ENCODE data around the gene CEP44. TPM values are rescaled to one million over a fixed set of nuclear protein-coding genes. Genes with fewer than 3 reads are reported as not detected.

The CEP44 gene
- total and polyA plus RNA-seq, 4 donors, result 2.2 to 18.7 (median 6.1) TPM

DNA sequence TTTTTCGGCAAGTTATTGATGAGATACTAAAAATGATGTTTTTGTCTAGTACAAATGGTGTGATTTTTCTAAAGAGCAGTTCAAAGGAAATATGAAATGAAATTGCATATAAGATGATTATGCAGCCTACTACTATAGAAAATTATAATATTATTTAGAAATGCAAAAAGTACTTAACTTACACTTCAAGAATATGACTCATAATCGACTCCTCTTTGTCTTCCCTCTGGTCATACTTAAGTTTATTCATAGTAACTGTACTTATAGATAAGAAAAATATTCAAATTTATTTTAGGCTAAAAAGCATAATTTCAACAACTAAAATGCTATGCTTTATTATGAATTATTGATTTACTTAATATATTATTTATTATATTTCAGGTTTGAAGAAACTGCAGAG, 33.2 kb downstream of the CEP44 start:
- Histone ChIP-seq H3K36me3 (ENCODE audit: control insufficient read depth in 4 of 4, insufficient read depth in 3 of 4, low read depth in 1 of 4, low read length in 3 of 4) (peaks cover 2 to 6% (median 4%) of the 10 kb centered on the region in 4 donors), H3K27ac (ENCODE audit: low read depth in 1 of 2, low read length in 2 of 2) (no peak overlapping the region), H3K27me3 (ENCODE audit: control insufficient read depth in 4 of 4, insufficient read depth in 4 of 4, low read length in 3 of 4) (no peaks in the 10 kb centered on the region), H3K4me3 (ENCODE audit: low read depth in 1 of 3, low read length in 3 of 3) (no peak overlapping the region), H3K9me3 (ENCODE audit: control insufficient read depth in 4 of 4, low read length in 3 of 4) (no peaks in the 10 kb centered on the region), H3K4me1 (ENCODE audit: control insufficient read depth in 4 of 4, insufficient read depth in 4 of 4, low read length in 3 of 4) (no peaks in the 10 kb centered on the region), H3K9ac (ENCODE audit: low read depth in 1 of 2, low read length in 2 of 2) (no peak overlapping the region)
- WGBS, result 50% methylated on average over 2 of the region's 2 CpGs
- no peak for DNase-seq (ENCODE audit: low spot score)
- TF ChIP-seq, protein P1, sequence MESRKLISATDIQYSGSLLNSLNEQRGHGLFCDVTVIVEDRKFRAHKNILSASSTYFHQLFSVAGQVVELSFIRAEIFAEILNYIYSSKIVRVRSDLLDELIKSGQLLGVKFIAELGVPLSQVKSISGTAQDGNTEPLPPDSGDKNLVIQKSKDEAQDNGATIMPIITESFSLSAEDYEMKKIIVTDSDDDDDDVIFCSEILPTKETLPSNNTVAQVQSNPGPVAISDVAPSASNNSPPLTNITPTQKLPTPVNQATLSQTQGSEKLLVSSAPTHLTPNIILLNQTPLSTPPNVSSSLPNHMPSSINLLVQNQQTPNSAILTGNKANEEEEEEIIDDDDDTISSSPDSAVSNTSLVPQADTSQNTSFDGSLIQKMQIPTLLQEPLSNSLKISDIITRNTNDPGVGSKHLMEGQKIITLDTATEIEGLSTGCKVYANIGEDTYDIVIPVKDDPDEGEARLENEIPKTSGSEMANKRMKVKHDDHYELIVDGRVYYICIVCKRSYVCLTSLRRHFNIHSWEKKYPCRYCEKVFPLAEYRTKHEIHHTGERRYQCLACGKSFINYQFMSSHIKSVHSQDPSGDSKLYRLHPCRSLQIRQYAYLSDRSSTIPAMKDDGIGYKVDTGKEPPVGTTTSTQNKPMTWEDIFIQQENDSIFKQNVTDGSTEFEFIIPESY (IDR thresholded peaks at IDR 0.05), result no peak
- no peak for TF ChIP-seq FOXA2 (IDR thresholded peaks at IDR 0.05)
- no peak for TF ChIP-seq FOXA1 (IDR thresholded peaks at IDR 0.05)
- TF ChIP-seq JUND (IDR thresholded peaks at IDR 0.05), result no peak
- no peak for TF ChIP-seq HNF4A (conservative IDR thresholded peaks at IDR 0.05)
- no peak for TF ChIP-seq EGR1 (IDR thresholded peaks at IDR 0.05; ENCODE audit: low read depth in 2 of 2)
- no peak for TF ChIP-seq HNF4G (IDR thresholded peaks at IDR 0.05)
- TF ChIP-seq SP1 (IDR thresholded peaks at IDR 0.05), result no peak
- TF ChIP-seq RAD21 (IDR thresholded peaks at IDR 0.05), result no peak
- TF ChIP-seq NR2F2 (IDR thresholded peaks at IDR 0.05), result no peak
- TF ChIP-seq RXRA (IDR thresholded peaks at IDR 0.05), result no peak
- no peak for TF ChIP-seq GABPA (IDR thresholded peaks at IDR 0.05 in 1 of 2, conservative IDR thresholded peaks at IDR 0.05 in 1 of 2)
- TF ChIP-seq, protein P2, sequence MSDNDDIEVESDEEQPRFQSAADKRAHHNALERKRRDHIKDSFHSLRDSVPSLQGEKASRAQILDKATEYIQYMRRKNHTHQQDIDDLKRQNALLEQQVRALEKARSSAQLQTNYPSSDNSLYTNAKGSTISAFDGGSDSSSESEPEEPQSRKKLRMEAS (IDR thresholded peaks at IDR 0.05), result no peak
- TF ChIP-seq, protein P3, sequence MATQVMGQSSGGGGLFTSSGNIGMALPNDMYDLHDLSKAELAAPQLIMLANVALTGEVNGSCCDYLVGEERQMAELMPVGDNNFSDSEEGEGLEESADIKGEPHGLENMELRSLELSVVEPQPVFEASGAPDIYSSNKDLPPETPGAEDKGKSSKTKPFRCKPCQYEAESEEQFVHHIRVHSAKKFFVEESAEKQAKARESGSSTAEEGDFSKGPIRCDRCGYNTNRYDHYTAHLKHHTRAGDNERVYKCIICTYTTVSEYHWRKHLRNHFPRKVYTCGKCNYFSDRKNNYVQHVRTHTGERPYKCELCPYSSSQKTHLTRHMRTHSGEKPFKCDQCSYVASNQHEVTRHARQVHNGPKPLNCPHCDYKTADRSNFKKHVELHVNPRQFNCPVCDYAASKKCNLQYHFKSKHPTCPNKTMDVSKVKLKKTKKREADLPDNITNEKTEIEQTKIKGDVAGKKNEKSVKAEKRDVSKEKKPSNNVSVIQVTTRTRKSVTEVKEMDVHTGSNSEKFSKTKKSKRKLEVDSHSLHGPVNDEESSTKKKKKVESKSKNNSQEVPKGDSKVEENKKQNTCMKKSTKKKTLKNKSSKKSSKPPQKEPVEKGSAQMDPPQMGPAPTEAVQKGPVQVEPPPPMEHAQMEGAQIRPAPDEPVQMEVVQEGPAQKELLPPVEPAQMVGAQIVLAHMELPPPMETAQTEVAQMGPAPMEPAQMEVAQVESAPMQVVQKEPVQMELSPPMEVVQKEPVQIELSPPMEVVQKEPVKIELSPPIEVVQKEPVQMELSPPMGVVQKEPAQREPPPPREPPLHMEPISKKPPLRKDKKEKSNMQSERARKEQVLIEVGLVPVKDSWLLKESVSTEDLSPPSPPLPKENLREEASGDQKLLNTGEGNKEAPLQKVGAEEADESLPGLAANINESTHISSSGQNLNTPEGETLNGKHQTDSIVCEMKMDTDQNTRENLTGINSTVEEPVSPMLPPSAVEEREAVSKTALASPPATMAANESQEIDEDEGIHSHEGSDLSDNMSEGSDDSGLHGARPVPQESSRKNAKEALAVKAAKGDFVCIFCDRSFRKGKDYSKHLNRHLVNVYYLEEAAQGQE (IDR thresholded peaks at IDR 0.05), result no peak

DNA sequence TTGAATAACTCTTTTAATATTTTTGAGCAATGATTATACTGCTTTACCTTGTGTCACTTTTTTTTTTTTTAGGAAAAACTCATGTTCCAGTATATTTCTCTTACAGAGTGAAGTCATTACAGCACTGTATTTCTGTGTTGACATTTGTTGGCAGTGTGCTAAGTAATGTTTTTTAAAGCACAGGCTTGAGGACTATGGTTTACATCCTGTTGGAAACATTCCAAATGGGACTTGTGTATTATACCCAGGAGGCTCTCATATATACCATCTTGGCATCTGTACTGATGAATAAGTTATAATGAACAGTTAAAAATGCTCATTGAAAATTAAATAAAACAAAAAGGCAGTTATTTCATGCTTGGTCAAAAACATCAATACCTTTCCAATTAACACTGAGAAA, 33.8 kb downstream of the CEP44 start:
- Histone ChIP-seq H3K4me1 (ENCODE audit: control insufficient read depth in 4 of 4, insufficient read depth in 4 of 4, low read length in 3 of 4) (no peaks in the 10 kb centered on the region), H3K36me3 (ENCODE audit: control insufficient read depth in 4 of 4, insufficient read depth in 3 of 4, low read depth in 1 of 4, low read length in 3 of 4) (peaks cover 2 to 6% (median 4%) of the 10 kb centered on the region in 4 donors), H3K9ac (ENCODE audit: low read depth in 1 of 2, low read length in 2 of 2) (no peak overlapping the region), H3K27ac (ENCODE audit: low read depth in 1 of 2, low read length in 2 of 2) (no peak overlapping the region), H3K9me3 (ENCODE audit: control insufficient read depth in 4 of 4, low read length in 3 of 4) (no peaks in the 10 kb centered on the region), H3K27me3 (ENCODE audit: control insufficient read depth in 4 of 4, insufficient read depth in 4 of 4, low read length in 3 of 4) (no peaks in the 10 kb centered on the region), H3K4me3 (ENCODE audit: low read depth in 1 of 3, low read length in 3 of 3) (no peak overlapping the region)
- DNase-seq (ENCODE audit: low spot score), result no peak
- TF ChIP-seq, protein P4, sequence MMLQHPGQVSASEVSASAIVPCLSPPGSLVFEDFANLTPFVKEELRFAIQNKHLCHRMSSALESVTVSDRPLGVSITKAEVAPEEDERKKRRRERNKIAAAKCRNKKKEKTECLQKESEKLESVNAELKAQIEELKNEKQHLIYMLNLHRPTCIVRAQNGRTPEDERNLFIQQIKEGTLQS (IDR thresholded peaks at IDR 0.05), result no peak
- TF ChIP-seq, protein P2 (IDR thresholded peaks at IDR 0.05), result no peak
- TF ChIP-seq SP1 (IDR thresholded peaks at IDR 0.05) (no peak), RAD21 (IDR thresholded peaks at IDR 0.05) (no peak), RXRA (IDR thresholded peaks at IDR 0.05) (no peak), YY1 (IDR thresholded peaks at IDR 0.05) (no peak), FOXA2 (IDR thresholded peaks at IDR 0.05) (no peak), TAF1 (conservative IDR thresholded peaks at IDR 0.05) (no peak), GABPA (IDR thresholded peaks at IDR 0.05 in 1 of 2, conservative IDR thresholded peaks at IDR 0.05 in 1 of 2) (no peak), FOXA1 (IDR thresholded peaks at IDR 0.05) (no peak), NR2F2 (IDR thresholded peaks at IDR 0.05) (no peak), HNF4G (IDR thresholded peaks at IDR 0.05) (no peak), JUND (IDR thresholded peaks at IDR 0.05) (no peak), EGR1 (IDR thresholded peaks at IDR 0.05; ENCODE audit: low read depth in 2 of 2) (no peak)
- TF ChIP-seq, protein P1 (IDR thresholded peaks at IDR 0.05), result no peak
- TF ChIP-seq, protein P3 (IDR thresholded peaks at IDR 0.05), result no peak

Measured in liver (tissue), 9 donors.